HCT116 (cell line): ENCODE measurements around the gene FAM167B. TPM values are rescaled to one million over a fixed set of nuclear protein-coding genes. Genes with fewer than 3 reads are reported as not detected.

Source experiments
- CBX3 ChIP-seq: IDR thresholded peaks from 2 replicates; pipeline ENCODE4 v1.6.1; 2012; ENCODE audit warnings: low read depth
- EGR1 ChIP-seq: IDR thresholded peaks from 2 replicates; pipeline ENCODE4 v1.6.1; 2012; ENCODE audit warnings: low read depth
- EZH2 ChIP-seq: fragments of 200-600 bp; sonication (generic); IDR thresholded peaks from 2 replicates; pipeline ENCODE4 v1.6.1; 2017; ENCODE audit warnings: antibody characterized with exemption, mixed run types
- EZH2phosphoT487 ChIP-seq: fragments of 200-600 bp; IDR thresholded peaks from 2 replicates; pipeline ENCODE4 v1.6.1; 2018; ENCODE audit warnings: antibody characterized with exemption, borderline replicate concordance
- JUND ChIP-seq: IDR thresholded peaks from 2 replicates; pipeline ENCODE4 v1.6.1; 2012
- POLR2AphosphoS5 ChIP-seq: IDR thresholded peaks from 2 replicates; pipeline ENCODE4 v1.6.1; 2011; ENCODE audit warnings: mild to moderate bottlenecking, low read depth, low read length, moderate library complexity
- RAD21 ChIP-seq: IDR thresholded peaks from 2 replicates; pipeline ENCODE4 v1.6.1; 2012; ENCODE audit warnings: low read depth, mild to moderate bottlenecking
- SIN3A ChIP-seq: IDR thresholded peaks from 2 replicates; pipeline ENCODE4 v1.6.1; 2012; ENCODE audit warnings: low read depth
- SRF ChIP-seq: IDR thresholded peaks from 2 replicates; pipeline ENCODE4 v1.6.1; 2012; ENCODE audit warnings: low read depth
- total RNA-seq: library from RNA; stranded (reverse); gene quantifications from one replicate; pipeline ENCODE4 v1.2.1, GENCODE V29; 2021; ENCODE audit not compliant: unreplicated experiment
- TF ChIP-seq, protein P1 (sequence below), 3 experiments: fragments of 200-600 bp in 1 of 3; sonication (generic) in 1 of 3; IDR thresholded peaks in 2 of 3; conservative IDR thresholded peaks in 1 of 3; 2 replicates each; pipeline ENCODE4 v1.5.1; 2012 to 2017; ENCODE audit warnings: low read depth in 2 of 3, low read length in 2 of 3, antibody characterized with exemption in 1 of 3, borderline replicate concordance in 1 of 3, control low read depth in 1 of 3, mild to moderate bottlenecking in 1 of 3, mixed read lengths in 1 of 3, mixed run types in 1 of 3, moderate library complexity in 1 of 3; ENCODE audit not compliant: insufficient read depth in 1 of 3
- TF ChIP-seq, protein P2 (sequence below): IDR thresholded peaks from 2 replicates; pipeline ENCODE4 v1.6.1; 2012

FAM167B gene
- total RNA-seq, 1 experiment from 2014 or later: 0.42 TPM

DNA sequence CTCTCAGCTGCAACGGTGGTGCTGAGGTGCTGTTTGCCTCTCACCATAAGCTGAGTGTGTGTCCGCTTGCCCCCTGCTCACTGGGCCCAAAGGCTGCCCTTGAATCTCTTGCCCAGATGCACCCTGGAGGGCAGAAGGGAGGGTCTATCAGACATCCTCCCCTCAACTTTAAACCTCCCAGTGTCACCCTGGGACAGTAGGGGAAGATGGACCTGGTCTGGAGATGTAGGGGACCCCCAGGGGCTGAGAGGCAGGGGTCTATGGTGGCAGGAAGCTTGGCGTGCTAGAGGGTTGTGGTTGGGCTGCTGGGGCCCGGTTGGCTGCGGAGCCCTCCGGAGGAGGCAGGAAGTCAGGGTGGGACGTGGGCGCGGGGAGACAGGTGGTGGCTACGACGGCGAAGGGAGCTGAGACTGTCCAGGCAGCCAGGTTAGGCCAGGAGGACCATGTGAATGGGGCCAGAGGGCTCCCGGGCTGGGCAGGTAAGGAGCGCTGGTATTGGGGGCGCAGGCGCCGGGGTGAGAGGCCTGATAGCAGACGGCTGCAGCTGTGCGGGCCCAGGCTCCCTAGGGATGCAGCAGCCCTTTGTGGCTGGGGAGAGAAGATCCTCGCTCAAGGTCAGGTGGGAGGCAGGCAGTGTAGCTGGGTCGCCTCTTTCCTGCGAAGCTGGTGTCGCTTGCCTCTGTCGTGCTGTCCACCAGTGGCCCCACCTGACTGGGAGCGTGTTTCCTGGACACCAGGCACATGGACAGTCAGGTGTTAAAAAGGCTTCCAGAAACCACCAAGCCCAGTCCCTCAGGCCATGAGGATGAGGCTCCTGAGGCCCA, 4.1 kb downstream of the FAM167B start, which contains the start of gene LCK (continued):
- TF ChIP-seq, protein P1, sequence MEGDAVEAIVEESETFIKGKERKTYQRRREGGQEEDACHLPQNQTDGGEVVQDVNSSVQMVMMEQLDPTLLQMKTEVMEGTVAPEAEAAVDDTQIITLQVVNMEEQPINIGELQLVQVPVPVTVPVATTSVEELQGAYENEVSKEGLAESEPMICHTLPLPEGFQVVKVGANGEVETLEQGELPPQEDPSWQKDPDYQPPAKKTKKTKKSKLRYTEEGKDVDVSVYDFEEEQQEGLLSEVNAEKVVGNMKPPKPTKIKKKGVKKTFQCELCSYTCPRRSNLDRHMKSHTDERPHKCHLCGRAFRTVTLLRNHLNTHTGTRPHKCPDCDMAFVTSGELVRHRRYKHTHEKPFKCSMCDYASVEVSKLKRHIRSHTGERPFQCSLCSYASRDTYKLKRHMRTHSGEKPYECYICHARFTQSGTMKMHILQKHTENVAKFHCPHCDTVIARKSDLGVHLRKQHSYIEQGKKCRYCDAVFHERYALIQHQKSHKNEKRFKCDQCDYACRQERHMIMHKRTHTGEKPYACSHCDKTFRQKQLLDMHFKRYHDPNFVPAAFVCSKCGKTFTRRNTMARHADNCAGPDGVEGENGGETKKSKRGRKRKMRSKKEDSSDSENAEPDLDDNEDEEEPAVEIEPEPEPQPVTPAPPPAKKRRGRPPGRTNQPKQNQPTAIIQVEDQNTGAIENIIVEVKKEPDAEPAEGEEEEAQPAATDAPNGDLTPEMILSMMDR (IDR thresholded peaks at IDR 0.05 in 2 of 3, conservative IDR thresholded peaks at IDR 0.05 in 1 of 3; ENCODE audit: borderline replicate concordance in 1 of 3, insufficient read depth in 1 of 3, low read depth in 2 of 3, low read length in 2 of 3): no peak
- no peak for TF ChIP-seq SIN3A
- TF ChIP-seq, protein P2, sequence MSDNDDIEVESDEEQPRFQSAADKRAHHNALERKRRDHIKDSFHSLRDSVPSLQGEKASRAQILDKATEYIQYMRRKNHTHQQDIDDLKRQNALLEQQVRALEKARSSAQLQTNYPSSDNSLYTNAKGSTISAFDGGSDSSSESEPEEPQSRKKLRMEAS: no peak
- no peak for TF ChIP-seq CBX3
- no peak for TF ChIP-seq POLR2AphosphoS5
- no peak for TF ChIP-seq JUND
- no peak for TF ChIP-seq SRF
- TF ChIP-seq RAD21: no peak
- TF ChIP-seq EZH2phosphoT487: no peak
- TF ChIP-seq EGR1: no peak
- TF ChIP-seq EZH2: no peak
- TF ChIP-seq, all 23 proteins: peak for 0
